Brain microvascular endothelial cell (primary cell): ENCODE data around the gene KLHL29.

Source experiments
- DNase-seq: peaks from one replicate; pipeline ENCODE4 v3.0.0-alpha.2; 2020
- H3K27ac ChIP-seq: fragments of 250-450 bp; sonication (Bioruptor Pico); 2 replicates; pipeline ENCODE4 v1.5.1; 2020; ENCODE audit warnings: mild to moderate bottlenecking, moderate library complexity
- H3K27me3 ChIP-seq: fragments of 250-450 bp; sonication (Bioruptor Pico); replicated peaks from 2 replicates; pipeline ENCODE4 v1.5.1; 2020; ENCODE audit warnings: mild to moderate bottlenecking
- H3K36me3 ChIP-seq: fragments of 250-450 bp; sonication (Bioruptor Pico); replicated peaks from 2 replicates; pipeline ENCODE4 v1.5.1; 2020; ENCODE audit warnings: mild to moderate bottlenecking
- H3K4me3 ChIP-seq: 2 replicates; pipeline ENCODE4 v1.5.1; 2011; ENCODE audit warnings: low read depth, mild to moderate bottlenecking, control low read depth, low read length, moderate library complexity
- in situ Hi-C: cut with HindIII; loops from 2 replicates; pipeline ENCODE4 v1.10.0; 2017; ENCODE audit warnings: low sequenced_read_pairs, low pct_ligation_motif_present
- TF ChIP-seq, protein P1 (sequence below): IDR thresholded peaks from 2 replicates; pipeline ENCODE4 v1.5.1; 2011; ENCODE audit warnings: low read depth, mild to moderate bottlenecking, moderate library complexity, low read length, control low read depth, inconsistent platforms; ENCODE audit errors: missing control alignments

Gene KLHL29

DNA sequence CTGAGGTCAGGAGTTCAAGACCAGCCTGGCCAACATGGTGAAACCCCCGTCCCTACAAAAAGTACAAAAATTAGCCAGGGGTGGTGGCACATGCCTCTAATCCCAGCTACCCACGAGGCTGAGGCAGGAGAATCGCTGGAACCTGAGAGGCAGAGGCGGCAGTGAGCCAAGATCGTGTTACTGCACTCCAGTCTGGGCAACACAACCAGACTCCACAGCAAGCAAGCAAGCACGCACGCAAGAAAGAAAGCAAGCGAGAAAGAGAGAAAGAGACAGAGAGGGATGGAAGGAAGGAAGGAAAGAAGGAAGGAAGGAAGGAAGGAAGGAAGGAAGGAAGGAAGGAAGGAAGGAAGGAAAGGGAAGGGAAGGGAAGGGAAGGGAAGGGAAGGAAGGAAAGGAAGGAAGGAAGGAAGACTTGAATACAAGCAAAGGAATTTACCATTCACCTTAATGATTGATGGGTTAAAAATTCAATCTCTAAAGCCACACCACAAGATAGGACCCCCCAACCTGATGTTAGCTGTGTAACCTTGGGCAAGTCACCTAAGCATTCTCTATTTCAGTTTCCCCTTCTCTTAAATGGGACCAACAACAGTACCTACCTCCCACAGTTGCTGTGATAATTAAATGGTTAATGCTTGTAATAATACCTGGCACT lies 360.2 kb downstream of the KLHL29 start:
- H3K27ac ChIP-seq, result no peak overlapping the region
- in situ Hi-C loops, result no loop called here
- H3K4me3 ChIP-seq, result no peak overlapping the region
- no peak for DNase-seq
- TF ChIP-seq, protein P1, sequence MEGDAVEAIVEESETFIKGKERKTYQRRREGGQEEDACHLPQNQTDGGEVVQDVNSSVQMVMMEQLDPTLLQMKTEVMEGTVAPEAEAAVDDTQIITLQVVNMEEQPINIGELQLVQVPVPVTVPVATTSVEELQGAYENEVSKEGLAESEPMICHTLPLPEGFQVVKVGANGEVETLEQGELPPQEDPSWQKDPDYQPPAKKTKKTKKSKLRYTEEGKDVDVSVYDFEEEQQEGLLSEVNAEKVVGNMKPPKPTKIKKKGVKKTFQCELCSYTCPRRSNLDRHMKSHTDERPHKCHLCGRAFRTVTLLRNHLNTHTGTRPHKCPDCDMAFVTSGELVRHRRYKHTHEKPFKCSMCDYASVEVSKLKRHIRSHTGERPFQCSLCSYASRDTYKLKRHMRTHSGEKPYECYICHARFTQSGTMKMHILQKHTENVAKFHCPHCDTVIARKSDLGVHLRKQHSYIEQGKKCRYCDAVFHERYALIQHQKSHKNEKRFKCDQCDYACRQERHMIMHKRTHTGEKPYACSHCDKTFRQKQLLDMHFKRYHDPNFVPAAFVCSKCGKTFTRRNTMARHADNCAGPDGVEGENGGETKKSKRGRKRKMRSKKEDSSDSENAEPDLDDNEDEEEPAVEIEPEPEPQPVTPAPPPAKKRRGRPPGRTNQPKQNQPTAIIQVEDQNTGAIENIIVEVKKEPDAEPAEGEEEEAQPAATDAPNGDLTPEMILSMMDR, result no peak
- no peaks in the 10 kb centered on the region for H3K36me3 ChIP-seq
- H3K27me3 ChIP-seq, result no peaks in the 10 kb centered on the region

DNA sequence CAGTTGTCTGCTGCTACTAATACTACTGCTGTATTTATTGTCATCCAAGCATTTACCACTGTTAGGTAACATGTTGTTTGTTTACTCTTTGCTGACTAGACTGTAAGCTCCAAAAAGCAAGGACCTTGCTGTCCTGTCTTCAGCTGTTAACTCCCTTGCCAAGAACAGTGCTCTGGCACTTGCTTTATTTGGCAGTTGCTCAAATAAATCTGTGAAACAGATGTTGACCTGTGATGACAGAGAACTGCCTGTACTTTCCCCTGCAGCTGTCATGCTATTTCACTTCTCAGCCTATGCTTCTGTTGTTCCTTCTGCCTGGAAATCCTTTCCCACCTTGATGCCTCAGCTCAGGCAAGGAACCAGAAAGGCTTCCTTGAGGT lies 360.7 kb downstream of the KLHL29 start:
- peak; percentile 6 for DNase-seq
- TF ChIP-seq, protein P1, result no peak

DNA sequence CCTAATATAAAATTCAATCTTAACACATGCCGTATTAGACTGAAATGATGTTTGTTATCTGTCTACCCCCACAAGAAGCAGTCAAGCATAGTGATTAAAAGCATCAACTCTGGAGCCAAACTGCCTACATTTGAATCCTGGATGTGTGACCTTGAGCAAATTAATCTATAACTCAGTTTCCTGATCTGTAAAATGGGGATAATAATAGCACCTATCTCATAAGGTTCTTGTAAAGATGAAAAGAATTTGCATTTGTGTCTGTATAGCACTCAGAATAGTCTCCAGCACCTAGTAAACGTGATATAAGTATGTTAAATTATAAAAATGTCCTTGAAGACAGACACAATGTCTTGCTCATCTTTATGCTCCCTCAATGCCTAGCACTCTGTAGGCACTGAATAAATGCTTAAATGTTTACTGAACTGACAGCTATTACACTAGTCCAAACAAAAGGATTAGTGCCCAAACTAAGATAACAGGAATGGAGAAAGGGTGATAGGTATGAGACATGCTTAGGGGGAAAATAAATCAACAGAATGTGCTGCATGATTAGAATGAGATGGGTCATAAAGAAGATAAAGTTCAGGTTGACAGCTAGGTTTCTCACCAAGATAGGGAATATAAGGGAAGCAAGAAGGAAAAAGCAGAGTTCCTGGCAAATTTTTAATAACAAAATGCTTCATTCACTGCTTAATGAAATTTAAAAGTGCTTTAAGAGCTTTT lies 361.3 kb downstream of the KLHL29 start:
- no peak overlapping the region for H3K27ac ChIP-seq
- no peaks in the 10 kb centered on the region for H3K27me3 ChIP-seq
- no peaks in the 10 kb centered on the region for H3K36me3 ChIP-seq
- no peak for DNase-seq
- TF ChIP-seq, protein P1, result no peak
- H3K4me3 ChIP-seq, result no peak overlapping the region
- in situ Hi-C loops, result no loop called here

More for the DNA sequence above, 360.7 kb downstream of the KLHL29 start:
- no peaks in the 10 kb centered on the region for H3K27me3 ChIP-seq
- H3K36me3 ChIP-seq, result no peaks in the 10 kb centered on the region
- H3K27ac ChIP-seq, result no peak overlapping the region
- in situ Hi-C loops, result no loop called here
- no peak overlapping the region for H3K4me3 ChIP-seq

DNA sequence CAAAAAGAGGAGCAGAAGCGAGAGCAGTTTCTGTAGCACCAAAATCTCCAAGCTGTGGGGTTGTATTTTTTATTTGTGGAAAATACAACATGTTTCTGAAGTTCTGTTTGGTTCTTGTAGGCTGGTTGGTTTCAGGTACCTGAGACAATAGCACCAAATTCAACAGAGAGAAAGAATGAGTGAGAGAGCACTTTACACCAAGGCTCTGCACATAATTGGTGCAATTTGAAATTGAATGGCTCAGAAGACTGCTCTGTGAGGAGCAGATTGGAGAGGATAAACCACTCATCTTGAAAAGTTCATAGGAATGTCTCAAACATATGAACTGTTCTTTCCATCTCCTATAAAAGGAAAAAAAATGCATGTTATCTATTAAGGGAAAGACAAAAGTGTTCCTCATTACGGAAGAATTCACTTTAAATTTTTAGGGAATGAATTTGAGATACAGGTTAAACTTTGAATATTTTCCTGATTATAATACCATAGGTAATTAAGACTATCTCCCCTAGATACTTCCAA lies 366.8 kb downstream of the KLHL29 start:
- no peak overlapping the region for H3K27ac ChIP-seq
- H3K27me3 ChIP-seq, result no peaks in the 10 kb centered on the region
- in situ Hi-C loops, result no loop called here
- no peak for DNase-seq
- H3K36me3 ChIP-seq, result no peaks in the 10 kb centered on the region
- TF ChIP-seq, protein P1, result no peak
- H3K4me3 ChIP-seq, result no peak overlapping the region

DNA sequence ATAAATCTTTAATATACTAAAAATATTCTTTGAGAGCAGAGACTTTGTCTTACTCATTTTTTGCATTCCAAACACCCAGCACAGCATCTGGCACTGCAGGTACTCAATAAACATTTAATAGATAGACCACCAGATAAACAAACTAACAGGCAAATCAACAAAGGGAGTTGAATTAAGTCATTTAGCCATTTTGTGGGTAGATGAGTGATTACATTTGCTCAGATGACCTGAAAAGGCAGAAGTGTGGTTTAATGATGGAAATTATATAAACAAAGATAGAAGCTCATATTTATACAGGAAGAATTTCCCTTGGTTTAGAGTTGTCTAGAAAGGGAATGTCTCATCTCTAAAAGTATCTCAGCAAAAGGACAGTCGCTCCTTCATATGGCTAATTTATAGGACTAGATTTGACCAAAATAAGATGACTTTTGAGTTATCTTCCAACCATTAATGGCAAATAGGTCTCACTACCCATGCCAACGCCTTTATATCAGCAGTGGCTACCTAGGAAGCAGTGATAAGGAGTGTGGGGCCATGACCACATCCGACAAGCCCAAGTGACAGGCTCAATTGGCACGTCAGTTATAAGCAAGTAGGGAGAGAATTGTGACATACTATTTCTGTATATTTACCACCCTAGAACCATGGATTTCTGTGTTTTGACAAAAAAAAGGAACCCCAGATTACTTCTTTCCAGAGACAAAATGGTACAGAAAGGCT lies 368.5 kb downstream of the KLHL29 start:
- DNase-seq, result no peak
- TF ChIP-seq, protein P1, result no peak
- Histone ChIP-seq H3K4me3 (no peak overlapping the region), H3K27me3 (no peaks in the 10 kb centered on the region), H3K36me3 (no peaks in the 10 kb centered on the region), H3K27ac (no peak overlapping the region)
- in situ Hi-C loops, result no loop called here
